D341Med (cell line): ENCODE results near the gene DNTTIP2.
A peak's percentile ranks its signal among the peaks of the same experiment; 100 is the strongest.
"Not testable (repeated sequence)": the region's sequence is repeated elsewhere in the genome, so short reads cannot be mapped to it uniquely, and the experiment has no call there.

ENCODE experiments used
- DNase-seq: peaks from one replicate; pipeline ENCODE4 v3.0.0; 2012; ENCODE audit warnings: low spot score

Gene DNTTIP2

DNA sequence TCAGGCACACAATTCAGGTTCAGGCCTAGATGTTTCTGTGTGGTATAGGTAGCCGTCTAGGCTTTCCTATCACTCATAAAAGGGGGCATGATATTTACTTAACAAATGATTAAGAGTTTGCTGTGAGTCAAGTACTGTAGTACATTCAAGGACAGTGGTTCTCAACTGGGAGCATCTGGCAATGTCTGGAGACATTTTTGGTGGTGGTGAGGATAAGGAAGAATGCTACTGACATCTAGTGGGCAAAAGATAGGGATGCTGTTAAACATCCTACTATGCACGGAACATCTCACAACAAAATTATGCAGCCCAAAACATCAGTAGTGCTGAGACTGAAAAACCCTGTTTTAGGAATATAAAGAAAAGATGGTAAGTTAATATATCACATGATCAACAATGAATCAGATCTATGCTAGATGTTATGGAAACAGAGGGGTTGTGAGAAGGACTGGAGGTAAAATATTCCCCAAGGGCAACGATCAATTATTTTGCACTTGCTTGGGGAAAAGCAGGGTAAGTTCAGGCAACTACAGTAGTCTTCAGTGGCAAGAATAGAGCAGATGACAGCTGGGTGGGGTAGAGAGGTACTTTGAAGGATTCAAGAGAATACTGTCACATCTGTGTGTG lies 4.9 kb downstream of the DNTTIP2 start:
- peak; percentile 41 for DNase-seq

DNA sequence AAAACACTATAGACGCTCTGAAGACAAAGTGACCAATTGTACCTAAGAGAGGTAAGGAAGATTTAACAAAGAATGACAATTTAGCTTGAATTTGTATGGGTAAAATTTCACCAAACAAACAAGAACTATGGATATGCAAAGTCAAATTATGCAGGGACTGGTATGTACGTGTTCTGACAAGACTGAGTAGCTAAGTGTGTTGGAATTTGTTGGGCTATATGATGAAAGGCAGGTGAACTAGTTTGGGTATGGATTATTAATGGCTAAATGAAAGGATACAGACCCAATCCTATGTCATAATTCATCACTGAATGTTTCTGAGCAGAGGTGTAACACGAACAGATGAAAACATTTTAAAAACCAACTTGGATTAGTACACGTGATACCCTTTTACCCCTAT lies 7.6 kb downstream of the DNTTIP2 start:
- DNase-seq = no peak

DNA sequence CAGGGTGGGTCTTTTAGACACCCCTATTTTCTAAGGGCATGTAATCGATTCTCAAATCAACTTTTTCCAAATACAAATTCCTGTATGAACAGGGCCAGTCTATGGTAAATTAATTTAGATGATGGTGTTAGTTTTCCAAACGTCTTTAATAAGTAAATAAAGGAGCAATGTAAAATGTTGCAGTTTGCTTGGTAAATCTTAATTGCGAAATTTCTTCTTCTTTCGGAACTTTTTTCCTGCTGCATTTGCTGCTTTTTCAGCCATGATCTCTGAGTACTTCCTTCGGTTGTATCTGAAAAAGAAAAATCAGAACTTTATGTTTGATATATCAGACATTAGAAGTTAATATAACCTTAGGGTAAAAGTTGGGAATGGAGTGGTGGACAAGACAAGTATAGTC lies 9.4 kb downstream of the DNTTIP2 start:
- DNase-seq = no peak

DNA sequence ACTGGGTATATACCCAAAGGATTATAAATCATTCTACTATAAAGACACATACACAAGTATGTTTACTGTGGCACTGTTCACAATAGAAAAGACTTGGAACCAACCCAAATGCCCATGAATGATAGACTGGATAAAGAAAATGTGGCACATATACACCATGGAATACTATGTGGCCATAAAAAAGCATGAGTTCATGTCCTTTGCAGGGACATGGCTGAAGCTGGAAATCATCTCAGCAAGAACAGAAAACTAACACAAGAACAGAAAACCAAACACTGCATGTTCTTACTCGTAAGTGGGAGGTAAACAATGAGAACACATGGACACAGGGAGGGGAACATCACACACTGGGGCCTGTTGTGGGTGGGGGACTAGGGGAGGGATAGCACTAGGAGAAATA lies 10.5 kb downstream of the DNTTIP2 start:
- DNase-seq = not testable (repeated sequence)

DNA sequence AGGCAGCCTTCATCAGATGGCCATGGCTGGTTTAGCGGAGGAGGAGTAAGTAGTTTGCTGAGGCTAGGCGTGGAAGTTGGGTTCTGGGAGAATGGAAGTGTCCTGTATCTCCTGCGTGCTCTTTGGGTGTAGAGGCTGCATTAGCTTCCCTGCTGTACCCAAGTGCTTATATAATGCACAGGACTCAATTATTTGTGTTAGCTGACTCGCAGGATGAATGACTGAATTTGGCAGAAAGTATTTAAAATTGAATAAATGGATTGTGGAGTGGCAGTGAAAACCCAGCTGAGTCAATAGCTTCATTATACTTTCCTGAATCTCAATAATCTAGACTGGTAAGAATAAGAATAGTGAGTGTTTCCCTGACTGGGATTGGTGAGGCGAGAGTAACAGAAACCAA lies 13.8 kb downstream of the DNTTIP2 start:
- no peak for DNase-seq

DNA sequence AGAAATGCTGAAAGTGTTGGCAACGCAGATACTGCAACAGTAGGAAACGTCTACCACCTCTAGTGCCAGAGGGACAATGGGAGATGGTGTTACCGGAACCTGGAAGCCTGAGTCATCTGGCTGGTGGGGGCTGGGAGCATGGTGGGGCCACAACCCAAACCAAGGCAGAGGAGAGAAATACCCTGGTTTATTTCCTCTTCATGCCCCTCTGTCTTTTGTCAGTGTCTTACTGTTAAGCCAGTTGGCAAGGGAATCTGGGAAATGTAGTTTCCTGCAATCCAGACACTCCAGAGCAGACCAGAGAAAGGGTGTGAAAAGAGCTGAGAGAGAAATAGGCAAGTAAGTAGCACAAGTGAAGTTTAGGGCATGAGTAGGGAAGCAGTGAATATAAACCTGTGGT lies 14.8 kb downstream of the DNTTIP2 start:
- DNase-seq = no peak

DNA sequence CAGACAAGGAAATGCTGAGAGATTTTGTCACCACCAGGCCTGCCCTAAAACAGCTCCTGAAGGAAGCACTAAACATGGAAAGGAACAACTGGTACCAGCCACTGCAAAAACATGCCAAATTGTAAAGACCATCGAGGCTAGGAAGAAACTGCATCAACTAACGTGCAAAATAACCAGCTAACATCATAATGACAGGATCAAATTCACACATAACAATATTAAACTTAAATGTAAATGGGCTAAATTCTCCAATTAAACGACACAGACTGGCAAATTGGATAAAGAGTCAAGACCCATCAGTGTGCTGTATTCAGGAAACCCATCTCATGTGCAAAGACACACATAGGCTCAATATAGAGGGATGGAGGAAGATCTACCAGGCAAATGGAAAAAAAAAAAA lies 21.4 kb downstream of the DNTTIP2 start:
- DNase-seq = not testable (repeated sequence)

DNA sequence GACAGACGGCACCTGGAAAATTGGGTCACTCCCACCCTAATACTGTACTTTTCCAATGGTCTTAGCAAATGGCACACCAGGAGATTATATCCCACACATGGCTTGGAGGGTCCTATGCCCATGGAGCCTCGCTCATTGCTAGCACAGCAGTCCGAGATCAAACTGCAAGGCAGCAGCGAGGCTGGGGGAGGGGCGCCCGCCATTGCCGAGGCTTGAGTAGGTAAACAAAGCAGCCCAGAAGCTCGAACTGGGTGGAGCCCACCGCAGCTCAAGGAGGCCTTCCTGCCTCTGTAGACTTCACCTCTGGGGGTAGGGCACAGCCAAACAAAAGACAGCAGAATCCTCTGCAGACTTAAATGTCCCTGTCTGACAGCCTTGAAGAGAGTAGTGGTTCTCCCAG lies 23.0 kb downstream of the DNTTIP2 start:
- not testable (repeated sequence) for DNase-seq

DNA sequence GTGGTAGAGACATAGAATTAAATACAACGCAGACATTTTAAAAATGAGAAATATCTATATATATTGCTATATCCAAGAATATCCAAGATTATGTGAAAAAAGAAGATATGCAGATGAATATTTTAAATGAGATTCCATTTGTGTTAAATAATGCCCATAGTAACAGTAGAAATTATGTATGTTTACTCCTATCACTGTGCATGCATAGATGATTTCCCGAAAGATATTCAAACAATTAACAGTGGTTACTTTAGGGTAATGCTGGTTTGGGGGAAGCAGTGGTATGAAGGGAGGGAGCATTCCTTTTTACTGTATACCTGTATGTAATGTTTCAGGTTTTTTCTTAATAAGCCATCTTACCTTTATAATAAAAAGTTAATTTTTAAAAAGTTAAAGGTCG lies 25.1 kb downstream of the DNTTIP2 start:
- DNase-seq = no peak

DNA sequence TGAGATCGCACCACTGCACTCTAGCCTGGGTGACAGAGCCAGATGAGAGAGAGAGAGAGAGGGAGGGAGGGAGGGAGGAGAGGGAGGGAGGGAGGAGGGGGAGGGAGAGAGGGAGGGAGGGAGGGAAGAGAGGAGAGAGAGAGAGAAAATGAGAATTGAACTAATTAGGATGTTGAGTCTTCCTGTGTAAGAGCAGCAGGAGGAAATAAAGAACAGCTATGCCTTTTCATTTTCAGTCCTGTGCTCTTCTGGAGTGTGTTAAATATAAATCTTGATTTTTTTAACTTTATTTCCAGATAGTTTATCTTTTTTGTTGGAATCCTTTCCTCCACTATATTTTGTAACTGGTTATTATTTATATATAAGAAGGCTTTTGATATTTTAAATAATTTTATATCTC lies 27.1 kb downstream of the DNTTIP2 start:
- no peak for DNase-seq

DNA sequence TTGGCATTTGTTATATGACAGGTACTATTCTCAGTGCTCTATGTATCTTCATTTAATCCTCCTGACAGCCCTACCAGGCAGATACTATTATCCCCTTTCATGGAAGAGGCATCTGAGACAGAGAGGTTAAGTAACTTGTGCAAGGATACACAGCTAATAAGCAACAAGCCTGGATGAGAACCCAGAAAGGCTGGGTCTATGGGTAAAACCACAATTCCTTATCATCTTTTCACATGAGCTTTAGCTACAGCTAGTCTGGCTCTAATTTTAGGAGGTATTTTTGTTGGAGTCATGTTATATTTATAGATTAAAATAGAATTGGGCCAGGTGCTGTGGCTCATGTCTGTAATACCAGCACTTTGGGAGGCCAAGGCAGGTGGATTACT lies 27.7 kb downstream of the DNTTIP2 start:
- DNase-seq = no peak

DNA sequence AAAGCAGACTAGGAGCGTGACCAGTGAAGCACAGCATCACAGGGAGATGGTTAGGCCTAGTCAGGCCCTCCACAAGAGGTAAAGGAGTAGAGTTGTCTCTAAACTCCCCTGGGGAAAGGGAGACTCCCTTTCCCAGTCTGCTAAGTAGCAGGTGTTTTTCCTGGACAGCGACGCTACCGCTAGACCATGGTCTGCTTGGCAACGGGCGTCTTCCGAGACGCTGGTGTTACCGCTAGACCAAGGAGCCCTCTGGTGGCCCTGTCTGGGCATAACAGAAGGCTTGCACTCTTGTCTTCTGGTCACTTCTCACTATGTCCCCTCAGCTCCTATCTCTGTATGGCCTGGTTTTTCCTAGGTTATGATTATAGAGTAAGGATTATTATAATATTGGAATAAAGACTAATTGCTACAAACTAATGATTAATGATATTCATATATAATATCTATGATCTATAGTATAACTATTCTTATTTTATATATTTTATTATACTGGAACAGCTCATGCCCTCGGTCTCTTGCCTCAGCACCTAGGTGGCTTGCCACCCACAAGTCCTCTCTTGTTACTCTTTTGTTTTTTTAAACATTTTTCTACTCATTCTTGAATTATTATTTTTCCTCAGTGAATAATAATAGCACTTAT lies 28.2 kb downstream of the DNTTIP2 start:
- DNase-seq = not testable (repeated sequence)

DNA sequence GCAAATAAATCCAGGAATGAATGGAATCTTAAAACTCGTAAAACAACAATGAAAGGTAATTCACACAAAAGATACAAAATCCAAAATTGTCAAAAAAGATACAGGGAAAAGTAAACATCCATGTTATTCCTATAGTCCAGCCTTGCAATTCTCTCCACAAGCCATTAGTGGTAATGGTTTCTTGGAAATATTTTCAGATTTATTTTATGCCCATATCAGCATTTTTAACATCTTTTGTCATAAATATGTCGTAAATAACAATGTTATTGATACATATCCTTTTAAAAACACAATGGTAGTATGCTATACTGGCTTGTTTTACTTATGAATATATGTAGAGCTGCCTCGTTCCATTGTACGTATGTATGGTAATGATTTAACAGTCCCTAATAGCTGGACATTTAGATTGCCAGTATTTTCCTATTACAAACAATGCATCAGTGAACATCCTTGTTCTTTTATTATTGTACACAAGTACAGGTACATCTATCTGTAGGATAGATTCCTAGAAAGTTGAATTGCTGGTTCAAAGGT lies 30.6 kb downstream of the DNTTIP2 start:
- no peak for DNase-seq

DNA sequence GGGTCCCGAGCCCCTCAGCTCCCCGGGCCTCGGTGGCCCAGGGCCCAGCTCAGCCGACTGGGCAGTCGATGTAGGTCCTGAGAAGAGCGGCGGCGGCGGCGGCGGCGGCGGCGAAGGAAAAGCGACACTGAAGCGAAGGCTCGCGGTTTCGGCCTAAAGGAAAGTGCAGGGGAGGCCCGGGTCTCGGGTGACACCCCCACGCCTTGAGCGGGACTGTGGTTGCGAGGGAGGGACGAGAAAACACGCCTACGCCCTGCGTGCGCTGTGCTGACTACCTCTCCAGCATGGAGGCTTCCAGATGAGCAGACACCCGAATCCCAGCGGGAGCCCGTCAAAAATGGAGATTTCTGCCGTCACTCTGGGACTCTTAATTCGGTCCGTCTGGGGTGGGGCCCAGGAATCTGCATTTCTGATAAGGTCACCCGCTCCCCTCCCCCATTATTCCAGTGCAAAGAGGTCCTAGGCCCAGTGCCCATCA lies 31.2 kb downstream of the DNTTIP2 start:
- DNase-seq = peak; percentile 63

DNA sequence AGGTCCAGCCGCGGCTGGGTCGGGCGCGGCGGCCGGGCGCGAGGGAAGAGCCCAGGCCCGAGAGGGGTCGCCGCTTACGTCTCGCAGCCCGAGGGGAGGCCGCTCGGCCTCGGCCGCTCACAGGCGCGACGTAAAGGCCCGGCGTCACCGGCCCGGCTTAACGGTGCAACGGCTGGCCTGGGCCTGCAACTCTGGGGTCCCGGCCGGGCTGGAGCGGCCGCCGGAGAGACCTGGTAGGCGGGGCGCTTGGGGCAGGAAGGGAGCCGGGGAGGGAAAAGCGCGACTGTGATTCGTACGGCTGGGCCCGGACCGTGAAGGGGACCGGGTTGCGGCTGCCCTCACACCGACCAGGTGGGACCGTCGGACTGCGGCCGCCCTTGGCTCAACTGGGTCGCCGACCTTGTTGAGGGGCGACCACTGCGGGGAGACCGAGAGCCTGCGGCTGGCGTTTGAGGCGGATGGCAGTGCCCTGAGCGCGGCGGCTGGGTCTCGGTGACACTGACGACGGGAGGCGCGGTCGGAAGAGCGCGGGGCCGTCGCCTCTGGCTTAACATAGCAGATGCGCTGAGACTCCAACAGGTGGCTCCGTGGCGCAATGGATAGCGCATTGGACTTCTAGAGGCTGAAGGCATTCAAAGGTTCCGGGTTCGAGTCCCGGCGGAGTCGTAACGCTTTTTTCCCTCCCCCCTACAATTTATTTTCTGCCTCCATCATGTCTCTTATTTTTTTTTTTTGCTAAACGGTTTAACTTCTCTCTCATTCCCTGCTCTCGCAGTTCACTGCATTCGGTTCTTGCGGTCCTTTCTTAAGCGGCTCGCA lies 31.8 kb downstream of the DNTTIP2 start:
- peak; percentile 83 for DNase-seq

DNA sequence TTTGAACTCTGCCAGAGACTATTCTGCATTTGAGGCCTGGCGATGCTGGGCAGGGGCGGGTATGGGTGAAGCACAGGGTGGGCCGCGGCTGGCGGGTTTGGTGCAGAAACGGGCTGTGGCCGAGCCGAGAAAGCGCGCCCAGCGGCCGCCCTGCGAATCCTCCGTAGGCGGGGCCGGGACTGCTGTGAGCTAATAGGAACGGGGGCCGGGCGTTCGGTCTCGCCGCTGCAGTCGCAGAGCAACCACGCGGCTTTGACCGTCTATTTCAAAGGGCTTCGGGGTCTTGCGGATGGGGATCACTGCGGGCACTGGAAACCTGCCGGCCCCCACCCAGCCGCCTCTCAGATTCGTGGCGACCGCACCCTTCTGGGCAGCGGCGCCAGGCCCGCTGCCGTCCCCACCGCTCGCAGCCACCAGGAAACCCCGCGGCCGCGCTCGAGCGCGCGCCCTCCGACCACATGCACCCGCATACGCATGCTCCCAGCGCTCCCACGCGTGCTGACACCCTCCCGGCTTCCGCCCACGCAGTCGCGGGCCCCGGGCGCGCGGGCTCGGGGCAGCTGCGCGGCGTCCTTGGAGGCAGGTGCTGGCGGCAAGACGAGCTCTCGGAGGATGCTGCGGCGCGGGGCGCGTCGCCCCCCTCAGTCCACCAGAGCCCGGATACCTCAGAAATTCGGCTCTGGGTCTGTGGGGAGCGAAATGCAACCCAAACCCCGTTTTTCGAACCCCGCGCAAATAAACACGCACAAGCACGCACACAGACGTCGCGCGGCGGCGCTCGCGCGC lies 32.6 kb downstream of the DNTTIP2 start:
- DNase-seq = peak; percentile 87

DNA sequence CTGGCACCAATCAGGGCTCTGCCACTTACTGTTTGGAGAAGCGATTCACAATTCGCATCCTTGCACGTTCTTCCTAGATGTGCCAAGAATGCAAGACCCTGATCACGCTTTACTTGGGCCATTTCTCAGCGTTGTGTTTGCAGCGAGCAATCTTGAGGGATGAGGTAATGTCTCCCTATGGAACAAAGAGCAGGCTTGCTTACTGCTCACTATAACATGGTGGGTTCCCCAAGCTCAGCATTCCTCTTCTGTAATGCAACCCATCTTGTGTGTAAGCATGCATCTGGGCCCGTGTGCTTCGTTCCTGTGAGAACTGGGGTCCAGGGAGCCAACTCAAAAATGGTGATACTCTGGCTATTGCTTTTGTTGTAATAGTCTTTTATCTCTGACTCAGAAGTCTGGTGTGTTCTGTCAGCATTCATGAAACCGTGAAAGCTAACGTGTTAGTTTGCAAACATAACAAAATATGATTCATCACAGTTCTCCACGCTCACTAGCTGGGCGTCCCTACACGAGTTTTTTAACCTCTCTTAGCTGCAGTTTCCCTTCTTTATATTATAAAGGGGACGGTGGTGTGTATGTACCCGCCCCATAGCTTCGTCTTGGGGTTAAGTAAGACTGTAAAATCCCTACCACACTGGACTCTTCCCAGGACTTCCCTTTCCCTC lies 33.3 kb downstream of the DNTTIP2 start:
- DNase-seq = no peak

DNA sequence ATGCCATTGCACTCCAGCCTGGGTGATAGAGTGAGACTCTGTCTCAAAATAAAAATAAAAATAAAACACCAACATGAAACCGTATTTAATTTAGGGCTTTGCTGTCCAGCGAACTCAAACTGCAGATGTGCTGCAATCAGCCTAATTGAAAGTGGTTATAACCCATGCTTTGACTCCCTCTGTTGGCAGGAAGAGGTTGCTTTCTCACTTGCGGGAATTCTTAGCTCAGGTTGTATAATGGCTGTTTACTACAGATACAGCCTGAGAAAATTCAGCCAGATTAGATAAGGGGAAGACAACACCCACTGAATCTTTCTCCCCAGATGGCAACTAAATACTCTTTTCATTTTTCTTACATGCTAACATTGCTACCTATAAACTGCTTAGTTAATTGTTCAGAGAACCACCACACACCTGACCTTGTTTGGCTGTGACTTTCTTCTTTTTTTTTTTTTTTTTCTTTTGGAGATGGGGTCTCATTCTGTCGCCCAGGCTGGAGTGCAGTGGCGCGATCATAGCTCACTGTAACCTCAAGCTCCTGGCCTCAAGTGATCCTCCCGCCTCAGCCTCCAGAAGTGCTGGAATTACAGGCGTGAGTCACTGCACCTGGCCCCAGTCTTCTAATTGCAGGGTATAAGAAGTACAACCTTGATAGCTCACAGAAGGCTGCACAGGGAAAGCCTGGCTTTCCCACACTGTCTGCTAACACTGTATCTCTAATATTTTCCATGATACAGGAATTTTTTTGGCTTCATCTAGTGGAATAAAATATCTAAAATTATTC lies 34.6 kb downstream of the DNTTIP2 start:
- peak; percentile 66 for DNase-seq

DNA sequence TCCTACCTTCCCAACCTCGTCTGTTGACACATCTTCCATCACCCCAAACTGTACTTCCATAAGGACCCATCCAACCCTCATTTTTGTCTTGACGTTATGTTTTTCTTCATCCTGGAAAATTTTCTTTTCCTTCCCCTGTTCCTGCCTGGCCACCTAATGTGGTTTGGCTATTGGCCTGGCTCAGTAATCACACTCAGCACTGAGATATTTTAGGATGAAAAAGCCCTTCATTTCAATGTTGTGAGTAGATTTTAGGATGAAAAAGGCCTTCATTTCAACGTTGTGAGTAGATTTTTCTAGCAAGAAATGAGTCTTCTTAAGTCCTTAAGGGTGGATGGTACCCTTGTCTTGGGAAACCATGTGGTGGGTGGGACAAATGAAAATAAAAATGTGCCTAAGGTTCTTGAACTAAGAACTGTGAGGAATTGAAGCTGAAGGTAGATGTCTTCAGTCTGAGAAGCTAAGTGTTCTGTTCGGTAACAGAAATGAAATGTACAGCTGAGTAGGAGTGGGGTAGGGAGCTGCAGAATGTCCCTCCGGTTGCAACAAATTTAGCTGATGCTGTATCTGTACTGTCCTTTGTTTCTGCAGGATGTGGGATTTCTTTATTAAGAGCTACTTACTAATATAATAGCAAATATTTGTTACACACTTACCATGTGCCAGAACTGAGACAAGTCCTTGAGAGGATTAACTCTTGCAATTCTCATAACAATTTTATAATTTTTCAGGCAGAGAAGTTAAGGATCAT lies 36.1 kb downstream of the DNTTIP2 start:
- DNase-seq = no peak

DNA sequence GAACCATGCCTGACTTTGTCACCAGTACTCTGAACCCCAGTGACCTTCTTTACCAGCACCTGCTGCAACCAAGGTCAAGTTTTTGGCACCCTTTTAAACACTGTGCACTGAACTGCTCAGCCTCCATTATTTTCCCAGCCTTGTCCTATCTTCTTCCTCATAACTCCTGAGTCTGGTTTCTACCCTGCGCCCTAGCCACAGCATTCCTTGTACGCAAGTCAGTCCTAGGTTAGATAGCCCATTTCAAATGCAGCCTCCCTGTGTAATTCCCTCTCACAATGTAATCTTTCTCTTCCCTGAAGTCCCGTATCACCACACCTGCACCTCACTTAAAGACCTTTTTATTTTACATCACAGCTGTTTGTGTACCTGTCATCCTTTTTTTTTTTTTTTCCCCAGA lies 37.2 kb downstream of the DNTTIP2 start:
- DNase-seq = no peak
